Midbrain (tissue), 1 donor: ENCODE data around the gene FAM219B.
"Not testable (repeated sequence)": the region's sequence is repeated elsewhere in the genome, so short reads cannot be mapped to it uniquely, and the experiment has no call there.

Experiments
- DNase-seq: peaks from one replicate; lab custom pipeline; 2025; lab: John Stamatoyannopoulos, UW

The FAM219B gene

GRCh38 chr15:74903676-74904075 lies 3.0 kb downstream of the FAM219B start:
- DNase-seq, result no peak

GRCh38 chr15:74902295-74903075 lies 4.2 kb downstream of the FAM219B start:
- no peak for DNase-seq

- DNase-seq, result peak; percentile 59
These were observed 5.0 kb downstream of the FAM219B start for GRCh38 chr15:74901612-74902063.

GRCh38 chr15:74897300-74897701 lies 9.3 kb downstream of the FAM219B start:
- DNase-seq, result no peak

- DNase-seq, result no peak
These were observed 10.3 kb downstream of the FAM219B start for GRCh38 chr15:74896316-74896715.

- no peak for DNase-seq
These were observed 10.8 kb downstream of the FAM219B start for GRCh38 chr15:74895830-74896229.

GRCh38 chr15:74894383-74894782 lies 12.3 kb downstream of the FAM219B start:
- DNase-seq, result not testable (repeated sequence)

GRCh38 chr15:74893627-74894026 lies 13.0 kb downstream of the FAM219B start:
- no peak for DNase-seq

- DNase-seq, result no peak
These were observed 13.7 kb downstream of the FAM219B start for GRCh38 chr15:74892931-74893330.

GRCh38 chr15:74892313-74892712 lies 14.3 kb downstream of the FAM219B start:
- DNase-seq, result no peak

- no peak for DNase-seq
These were observed 15.2 kb downstream of the FAM219B start for GRCh38 chr15:74891469-74891868.

- DNase-seq, result no peak
These were observed 16.0 kb downstream of the FAM219B start for GRCh38 chr15:74890665-74890960.

- peak; percentile 91 for DNase-seq
These were observed 16.6 kb downstream of the FAM219B start, which contains the start of gene MPI for GRCh38 chr15:74889883-74890664. Gene MPI (plus strand): TSS chr15:74890042. CDS start chr15:74890074, 32 bp downstream.

- peak; percentile 54 for DNase-seq
These were observed 17.2 kb downstream of the FAM219B start for GRCh38 chr15:74889390-74889882.

- no peak for DNase-seq
These were observed 17.9 kb downstream of the FAM219B start for GRCh38 chr15:74888716-74889115.

- not testable (repeated sequence) for DNase-seq
These were observed 19.0 kb downstream of the FAM219B start for GRCh38 chr15:74887537-74888193.

GRCh38 chr15:74885461-74885860 lies 21.2 kb downstream of the FAM219B start:
- DNase-seq, result no peak

GRCh38 chr15:74884428-74885223 lies 22.0 kb downstream of the FAM219B start:
- no peak for DNase-seq

GRCh38 chr15:74882528-74882927 lies 24.1 kb downstream of the FAM219B start:
- no peak for DNase-seq

- no peak for DNase-seq
These were observed 28.4 kb downstream of the FAM219B start for GRCh38 chr15:74878273-74878672.

GRCh38 chr15:74873756-74874424 lies 32.8 kb downstream of the FAM219B start:
- DNase-seq, result no peak
